Measurements from ENCODE around the gene CTSL. TPM values are rescaled to one million over a fixed set of nuclear protein-coding genes. Genes with fewer than 3 reads are reported as not detected.
A peak's percentile ranks its signal among the peaks of the same experiment; 100 is the strongest.

Gene CTSL
- total and polyA plus RNA-seq, 2 experiments from 2014 or later = 34.5 to 35.3 TPM

DNA sequence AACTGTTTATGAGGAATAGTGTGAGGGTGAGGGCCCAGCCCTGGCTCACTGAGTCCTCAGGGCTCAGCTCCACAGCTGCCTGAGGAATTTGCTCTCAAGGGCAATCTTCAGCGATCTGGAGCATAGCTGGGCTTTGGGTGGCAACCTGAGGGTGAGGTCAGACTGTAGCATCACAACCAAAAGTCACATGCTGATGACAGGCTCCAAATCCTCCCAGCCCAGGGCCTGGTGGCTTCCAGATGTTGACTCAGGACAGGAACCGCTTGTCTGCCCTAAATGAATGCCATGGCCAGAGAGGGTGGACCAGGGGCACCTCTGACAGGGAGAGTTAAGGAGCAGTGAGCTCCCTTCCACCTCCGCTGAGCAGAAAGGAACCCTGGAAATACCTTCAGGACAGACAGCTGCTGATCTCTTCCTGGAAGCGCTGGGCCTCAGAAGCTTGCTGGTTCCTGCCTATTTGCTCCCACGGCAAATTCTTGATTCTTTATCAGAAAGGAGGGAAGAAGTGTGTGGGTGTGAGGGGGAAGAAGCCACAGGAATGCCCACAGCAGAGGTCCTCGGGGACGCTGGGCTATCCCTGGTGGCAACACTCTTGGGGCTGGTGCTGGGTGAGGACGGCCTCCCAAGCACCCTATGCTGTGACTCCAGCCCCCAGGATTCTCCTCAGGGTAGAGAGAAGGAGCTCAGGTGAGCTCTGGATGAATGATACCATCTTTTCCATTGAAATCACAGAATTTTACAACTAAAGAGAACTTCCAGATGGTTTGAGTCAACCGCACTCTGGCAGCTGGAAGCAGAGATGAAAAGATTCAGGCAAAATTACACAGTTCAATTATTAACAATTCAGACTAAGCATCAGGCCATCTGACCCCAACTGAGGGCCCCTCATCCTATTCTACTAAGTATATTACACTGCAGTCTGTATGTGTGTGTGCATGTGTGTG, 13.8 kb upstream of the CTSL start (continued):
- TF ChIP-seq, protein P1, sequence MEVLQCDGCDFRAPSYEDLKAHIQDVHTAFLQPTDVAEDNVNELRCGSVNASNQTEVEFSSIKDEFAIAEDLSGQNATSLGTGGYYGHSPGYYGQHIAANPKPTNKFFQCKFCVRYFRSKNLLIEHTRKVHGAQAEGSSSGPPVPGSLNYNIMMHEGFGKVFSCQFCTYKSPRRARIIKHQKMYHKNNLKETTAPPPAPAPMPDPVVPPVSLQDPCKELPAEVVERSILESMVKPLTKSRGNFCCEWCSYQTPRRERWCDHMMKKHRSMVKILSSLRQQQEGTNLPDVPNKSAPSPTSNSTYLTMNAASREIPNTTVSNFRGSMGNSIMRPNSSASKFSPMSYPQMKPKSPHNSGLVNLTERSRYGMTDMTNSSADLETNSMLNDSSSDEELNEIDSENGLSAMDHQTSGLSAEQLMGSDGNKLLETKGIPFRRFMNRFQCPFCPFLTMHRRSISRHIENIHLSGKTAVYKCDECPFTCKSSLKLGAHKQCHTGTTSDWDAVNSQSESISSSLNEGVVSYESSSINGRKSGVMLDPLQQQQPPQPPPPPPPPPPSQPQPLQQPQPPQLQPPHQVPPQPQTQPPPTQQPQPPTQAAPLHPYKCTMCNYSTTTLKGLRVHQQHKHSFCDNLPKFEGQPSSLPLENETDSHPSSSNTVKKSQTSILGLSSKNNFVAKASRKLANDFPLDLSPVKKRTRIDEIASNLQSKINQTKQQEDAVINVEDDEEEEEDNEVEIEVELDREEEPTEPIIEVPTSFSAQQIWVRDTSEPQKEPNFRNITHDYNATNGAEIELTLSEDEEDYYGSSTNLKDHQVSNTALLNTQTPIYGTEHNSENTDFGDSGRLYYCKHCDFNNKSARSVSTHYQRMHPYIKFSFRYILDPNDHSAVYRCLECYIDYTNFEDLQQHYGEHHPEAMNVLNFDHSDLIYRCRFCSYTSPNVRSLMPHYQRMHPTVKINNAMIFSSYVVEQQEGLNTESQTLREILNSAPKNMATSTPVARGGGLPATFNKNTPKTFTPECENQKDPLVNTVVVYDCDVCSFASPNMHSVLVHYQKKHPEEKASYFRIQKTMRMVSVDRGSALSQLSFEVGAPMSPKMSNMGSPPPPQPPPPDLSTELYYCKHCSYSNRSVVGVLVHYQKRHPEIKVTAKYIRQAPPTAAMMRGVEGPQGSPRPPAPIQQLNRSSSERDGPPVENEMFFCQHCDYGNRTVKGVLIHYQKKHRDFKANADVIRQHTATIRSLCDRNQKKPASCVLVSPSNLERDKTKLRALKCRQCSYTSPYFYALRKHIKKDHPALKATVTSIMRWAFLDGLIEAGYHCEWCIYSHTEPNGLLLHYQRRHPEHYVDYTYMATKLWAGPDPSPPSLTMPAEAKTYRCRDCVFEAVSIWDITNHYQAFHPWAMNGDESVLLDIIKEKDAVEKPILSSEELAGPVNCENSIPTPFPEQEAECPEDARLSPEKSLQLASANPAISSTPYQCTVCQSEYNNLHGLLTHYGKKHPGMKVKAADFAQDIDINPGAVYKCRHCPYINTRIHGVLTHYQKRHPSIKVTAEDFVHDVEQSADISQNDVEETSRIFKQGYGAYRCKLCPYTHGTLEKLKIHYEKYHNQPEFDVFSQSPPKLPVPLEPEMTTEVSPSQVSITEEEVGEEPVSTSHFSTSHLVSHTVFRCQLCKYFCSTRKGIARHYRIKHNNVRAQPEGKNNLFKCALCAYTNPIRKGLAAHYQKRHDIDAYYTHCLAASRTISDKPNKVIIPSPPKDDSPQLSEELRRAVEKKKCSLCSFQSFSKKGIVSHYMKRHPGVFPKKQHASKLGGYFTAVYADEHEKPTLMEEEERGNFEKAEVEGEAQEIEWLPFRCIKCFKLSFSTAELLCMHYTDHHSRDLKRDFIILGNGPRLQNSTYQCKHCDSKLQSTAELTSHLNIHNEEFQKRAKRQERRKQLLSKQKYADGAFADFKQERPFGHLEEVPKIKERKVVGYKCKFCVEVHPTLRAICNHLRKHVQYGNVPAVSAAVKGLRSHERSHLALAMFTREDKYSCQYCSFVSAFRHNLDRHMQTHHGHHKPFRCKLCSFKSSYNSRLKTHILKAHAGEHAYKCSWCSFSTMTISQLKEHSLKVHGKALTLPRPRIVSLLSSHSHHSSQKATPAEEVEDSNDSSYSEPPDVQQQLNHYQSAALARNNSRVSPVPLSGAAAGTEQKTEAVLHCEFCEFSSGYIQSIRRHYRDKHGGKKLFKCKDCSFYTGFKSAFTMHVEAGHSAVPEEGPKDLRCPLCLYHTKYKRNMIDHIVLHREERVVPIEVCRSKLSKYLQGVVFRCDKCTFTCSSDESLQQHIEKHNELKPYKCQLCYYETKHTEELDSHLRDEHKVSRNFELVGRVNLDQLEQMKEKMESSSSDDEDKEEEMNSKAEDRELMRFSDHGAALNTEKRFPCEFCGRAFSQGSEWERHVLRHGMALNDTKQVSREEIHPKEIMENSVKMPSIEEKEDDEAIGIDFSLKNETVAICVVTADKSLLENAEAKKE (CRISPR knock-in tag; IDR thresholded peaks at IDR 0.05) = no peak
- TF ChIP-seq POLR2AphosphoS5 (IDR thresholded peaks at IDR 0.05; ENCODE audit: low read depth) (no peak), JUNB (IDR thresholded peaks at IDR 0.05; ENCODE audit: unreplicated experiment) (no peak)

DNA sequence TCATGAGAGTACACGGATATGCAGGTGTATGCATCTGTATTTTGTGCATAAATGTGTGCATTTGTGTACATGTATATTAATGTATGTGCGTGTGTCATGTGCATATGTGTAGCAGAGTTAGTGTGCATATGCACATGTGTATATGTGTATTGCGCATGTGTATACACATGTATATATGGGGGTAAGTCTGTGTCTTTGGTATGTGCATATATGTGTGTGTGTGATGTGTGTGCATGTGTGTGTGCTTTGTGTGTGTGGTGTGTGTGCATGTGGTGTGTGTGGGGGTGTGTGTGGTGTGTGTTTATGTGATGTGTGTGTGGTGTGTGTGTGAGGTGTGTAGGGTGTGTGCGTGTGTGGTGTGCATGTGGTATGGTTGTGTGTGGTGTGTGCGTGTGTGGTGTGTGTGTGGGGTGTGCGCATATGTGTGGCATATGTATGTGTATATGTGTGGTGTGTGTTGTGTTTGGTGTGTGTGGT, 13.1 kb upstream of the CTSL start:
- Mint-ChIP-seq H3K4me1 (no peaks in the 10 kb centered on the region), H3K4me3 (no peak overlapping the region), H3K9me3 (no peaks in the 10 kb centered on the region), H3K27me3 (ENCODE audit: insufficient read depth, low read depth, poor library complexity) (peaks cover 8% of the 10 kb centered on the region), H3K36me3 (ENCODE audit: low read depth) (peaks cover 8% of the 10 kb centered on the region), H3K27ac (peak overlapping the region; percentile 75; the same call in 1 of the 2 replicates)
- no peak for DNase-seq (ENCODE audit: low spot score)
- Histone ChIP-seq H3K79me2 (replicated peaks; ENCODE audit: insufficient read depth) (no peaks in the 10 kb centered on the region), H3K27me3 (ENCODE audit: insufficient read depth) (no peaks in the 10 kb centered on the region), H3K36me3 (ENCODE audit: insufficient read depth) (no peaks in the 10 kb centered on the region; the same call in 1 of the 2 replicates), H4K20me1 (replicated peaks; ENCODE audit: insufficient read depth) (no peaks in the 10 kb centered on the region; the same call in 1 of the 2 replicates), H2AFZ (no peak overlapping the region), H3K27ac (ENCODE audit: low read depth) (no peak overlapping the region), H3K4me1 (ENCODE audit: insufficient read depth) (no peaks in the 10 kb centered on the region), H3F3A (replicated peaks; ENCODE audit: low read depth) (peaks cover 4% of the 10 kb centered on the region), H3K4me2 (no peak overlapping the region), H3K9me2 (ENCODE audit: insufficient read depth) (no peaks in the 10 kb centered on the region), H3K4me3 (no peak overlapping the region)
- no peak for ATAC-seq
- TF ChIP-seq POLR2AphosphoS5 (IDR thresholded peaks at IDR 0.05; ENCODE audit: low read depth) = no peak
- no peak for TF ChIP-seq ZNF331 (CRISPR knock-in tag; IDR thresholded peaks at IDR 0.05; ENCODE audit: low read depth)
- TF ChIP-seq JUNB (IDR thresholded peaks at IDR 0.05; ENCODE audit: unreplicated experiment) = no peak
- TF ChIP-seq CREB1 (CRISPR knock-in tag; IDR thresholded peaks at IDR 0.05; ENCODE audit: low read depth) = no peak
- TF ChIP-seq STAT1 (IDR thresholded peaks at IDR 0.05; ENCODE audit: unreplicated experiment) = no peak
- no peak for TF ChIP-seq NANOG (IDR thresholded peaks at IDR 0.05; ENCODE audit: borderline replicate concordance)
- no peak for TF ChIP-seq EZH2phosphoT487 (IDR thresholded peaks at IDR 0.05; ENCODE audit: unreplicated experiment)
- TF ChIP-seq, protein P2, sequence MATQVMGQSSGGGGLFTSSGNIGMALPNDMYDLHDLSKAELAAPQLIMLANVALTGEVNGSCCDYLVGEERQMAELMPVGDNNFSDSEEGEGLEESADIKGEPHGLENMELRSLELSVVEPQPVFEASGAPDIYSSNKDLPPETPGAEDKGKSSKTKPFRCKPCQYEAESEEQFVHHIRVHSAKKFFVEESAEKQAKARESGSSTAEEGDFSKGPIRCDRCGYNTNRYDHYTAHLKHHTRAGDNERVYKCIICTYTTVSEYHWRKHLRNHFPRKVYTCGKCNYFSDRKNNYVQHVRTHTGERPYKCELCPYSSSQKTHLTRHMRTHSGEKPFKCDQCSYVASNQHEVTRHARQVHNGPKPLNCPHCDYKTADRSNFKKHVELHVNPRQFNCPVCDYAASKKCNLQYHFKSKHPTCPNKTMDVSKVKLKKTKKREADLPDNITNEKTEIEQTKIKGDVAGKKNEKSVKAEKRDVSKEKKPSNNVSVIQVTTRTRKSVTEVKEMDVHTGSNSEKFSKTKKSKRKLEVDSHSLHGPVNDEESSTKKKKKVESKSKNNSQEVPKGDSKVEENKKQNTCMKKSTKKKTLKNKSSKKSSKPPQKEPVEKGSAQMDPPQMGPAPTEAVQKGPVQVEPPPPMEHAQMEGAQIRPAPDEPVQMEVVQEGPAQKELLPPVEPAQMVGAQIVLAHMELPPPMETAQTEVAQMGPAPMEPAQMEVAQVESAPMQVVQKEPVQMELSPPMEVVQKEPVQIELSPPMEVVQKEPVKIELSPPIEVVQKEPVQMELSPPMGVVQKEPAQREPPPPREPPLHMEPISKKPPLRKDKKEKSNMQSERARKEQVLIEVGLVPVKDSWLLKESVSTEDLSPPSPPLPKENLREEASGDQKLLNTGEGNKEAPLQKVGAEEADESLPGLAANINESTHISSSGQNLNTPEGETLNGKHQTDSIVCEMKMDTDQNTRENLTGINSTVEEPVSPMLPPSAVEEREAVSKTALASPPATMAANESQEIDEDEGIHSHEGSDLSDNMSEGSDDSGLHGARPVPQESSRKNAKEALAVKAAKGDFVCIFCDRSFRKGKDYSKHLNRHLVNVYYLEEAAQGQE (IDR thresholded peaks at IDR 0.05; ENCODE audit: unreplicated experiment) = no peak
- TF ChIP-seq EZH2 (IDR thresholded peaks at IDR 0.05; ENCODE audit: low read depth, unreplicated experiment) = no peak
